ENCODE results near the gene CPED1.
A peak's percentile ranks its signal among the peaks of the same experiment; 100 is the strongest.

The CPED1 gene

DNA sequence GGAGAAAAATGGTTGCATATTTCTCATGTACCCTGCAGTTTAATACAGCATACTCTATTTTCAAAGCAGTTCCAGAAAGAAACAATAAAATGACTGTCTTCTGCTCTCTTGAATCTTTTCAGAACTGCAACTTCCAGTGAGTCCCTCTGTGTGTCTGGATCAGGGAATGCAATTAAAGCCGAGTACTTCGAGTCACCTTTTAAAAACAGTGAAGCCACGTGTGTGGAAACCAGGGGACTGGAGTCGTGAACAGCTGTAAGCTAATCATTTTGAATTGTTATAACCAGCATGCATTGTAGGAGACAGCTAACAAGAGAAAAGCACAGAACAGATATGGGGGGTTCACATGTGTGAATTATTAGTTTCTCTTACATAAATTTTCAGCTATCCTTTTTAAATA, 109.1 kb downstream of the CPED1 start:
- H2AFZ ChIP-seq (ENCODE audit: low read length): no peak overlapping the region
- no peak for TF ChIP-seq EZH2 (IDR thresholded peaks at IDR 0.05; ENCODE audit: borderline replicate concordance, low read length)
- TF ChIP-seq, protein P1, sequence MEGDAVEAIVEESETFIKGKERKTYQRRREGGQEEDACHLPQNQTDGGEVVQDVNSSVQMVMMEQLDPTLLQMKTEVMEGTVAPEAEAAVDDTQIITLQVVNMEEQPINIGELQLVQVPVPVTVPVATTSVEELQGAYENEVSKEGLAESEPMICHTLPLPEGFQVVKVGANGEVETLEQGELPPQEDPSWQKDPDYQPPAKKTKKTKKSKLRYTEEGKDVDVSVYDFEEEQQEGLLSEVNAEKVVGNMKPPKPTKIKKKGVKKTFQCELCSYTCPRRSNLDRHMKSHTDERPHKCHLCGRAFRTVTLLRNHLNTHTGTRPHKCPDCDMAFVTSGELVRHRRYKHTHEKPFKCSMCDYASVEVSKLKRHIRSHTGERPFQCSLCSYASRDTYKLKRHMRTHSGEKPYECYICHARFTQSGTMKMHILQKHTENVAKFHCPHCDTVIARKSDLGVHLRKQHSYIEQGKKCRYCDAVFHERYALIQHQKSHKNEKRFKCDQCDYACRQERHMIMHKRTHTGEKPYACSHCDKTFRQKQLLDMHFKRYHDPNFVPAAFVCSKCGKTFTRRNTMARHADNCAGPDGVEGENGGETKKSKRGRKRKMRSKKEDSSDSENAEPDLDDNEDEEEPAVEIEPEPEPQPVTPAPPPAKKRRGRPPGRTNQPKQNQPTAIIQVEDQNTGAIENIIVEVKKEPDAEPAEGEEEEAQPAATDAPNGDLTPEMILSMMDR (IDR thresholded peaks at IDR 0.05; ENCODE audit: low read length): no peak
- no peaks in the 10 kb centered on the region for H3K27me3 ChIP-seq (ENCODE audit: insufficient read depth, low read length)
- no peaks in the 10 kb centered on the region for H3K4me1 ChIP-seq (ENCODE audit: insufficient read depth, low read length, severe bottlenecking)
- H3K27ac ChIP-seq (ENCODE audit: low read depth, low read length, poor library complexity, severe bottlenecking): no peak overlapping the region
- no peaks in the 10 kb centered on the region for H3F3A ChIP-seq (ENCODE audit: insufficient read depth, low read length)
- H3K9me3 ChIP-seq (ENCODE audit: low read length): no peaks in the 10 kb centered on the region
- H4K20me1 ChIP-seq (ENCODE audit: insufficient read depth, low read length): no peaks in the 10 kb centered on the region
- H3K9ac ChIP-seq (ENCODE audit: low read length): no peak overlapping the region
- H3K79me2 ChIP-seq (ENCODE audit: insufficient read depth, low read length): no peaks in the 10 kb centered on the region
- H3K36me3 ChIP-seq (ENCODE audit: insufficient read depth, low read length): no peaks in the 10 kb centered on the region
- no peak overlapping the region for H3K4me2 ChIP-seq (ENCODE audit: low read length)
- H3K4me3 ChIP-seq (ENCODE audit: low read depth, low read length, poor library complexity, severe bottlenecking): no peak overlapping the region
- no peaks in the 10 kb centered on the region for H3K9me2 ChIP-seq (ENCODE audit: low read depth, low read length)

DNA sequence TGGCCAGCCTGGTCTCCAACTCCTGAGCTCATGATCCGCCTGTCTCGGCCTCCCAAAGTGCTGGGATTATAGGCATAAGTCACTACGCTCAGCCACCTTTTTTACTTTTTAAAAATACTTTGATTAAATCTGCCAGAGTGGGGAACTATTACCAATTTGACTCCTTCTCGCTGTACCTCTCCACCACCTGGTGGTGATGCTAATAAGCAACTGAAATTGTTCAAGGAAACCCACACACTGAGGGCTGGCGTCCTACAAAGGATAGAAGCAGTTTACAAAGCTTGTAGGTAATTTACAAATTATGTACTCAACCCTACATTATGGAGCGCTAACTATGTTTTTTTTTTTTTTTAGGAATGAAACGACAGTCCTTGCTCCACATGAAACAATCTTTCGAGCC, 111.1 kb downstream of the CPED1 start:
- TF ChIP-seq EZH2 (IDR thresholded peaks at IDR 0.05; ENCODE audit: borderline replicate concordance, low read length): no peak
- TF ChIP-seq, protein P1 (IDR thresholded peaks at IDR 0.05; ENCODE audit: low read length): peak; percentile 30; the same call in 1 of the 2 replicates
- H3K27ac ChIP-seq (ENCODE audit: low read depth, low read length, poor library complexity, severe bottlenecking): no peak overlapping the region
- no peak overlapping the region for H3K9ac ChIP-seq (ENCODE audit: low read length)
- H3K4me1 ChIP-seq (ENCODE audit: insufficient read depth, low read length, severe bottlenecking): no peaks in the 10 kb centered on the region
- no peaks in the 10 kb centered on the region for H3K9me2 ChIP-seq (ENCODE audit: low read depth, low read length)
- H3K9me3 ChIP-seq (ENCODE audit: low read length): no peaks in the 10 kb centered on the region
- no peak overlapping the region for H2AFZ ChIP-seq (ENCODE audit: low read length)
- no peak overlapping the region for H3K4me3 ChIP-seq (ENCODE audit: low read depth, low read length, poor library complexity, severe bottlenecking)
- no peaks in the 10 kb centered on the region for H3K36me3 ChIP-seq (ENCODE audit: insufficient read depth, low read length)
- H4K20me1 ChIP-seq (ENCODE audit: insufficient read depth, low read length): no peaks in the 10 kb centered on the region
- no peak overlapping the region for H3K4me2 ChIP-seq (ENCODE audit: low read length)
- no peaks in the 10 kb centered on the region for H3F3A ChIP-seq (ENCODE audit: insufficient read depth, low read length)
- no peaks in the 10 kb centered on the region for H3K27me3 ChIP-seq (ENCODE audit: insufficient read depth, low read length)
- no peaks in the 10 kb centered on the region for H3K79me2 ChIP-seq (ENCODE audit: insufficient read depth, low read length)

DNA sequence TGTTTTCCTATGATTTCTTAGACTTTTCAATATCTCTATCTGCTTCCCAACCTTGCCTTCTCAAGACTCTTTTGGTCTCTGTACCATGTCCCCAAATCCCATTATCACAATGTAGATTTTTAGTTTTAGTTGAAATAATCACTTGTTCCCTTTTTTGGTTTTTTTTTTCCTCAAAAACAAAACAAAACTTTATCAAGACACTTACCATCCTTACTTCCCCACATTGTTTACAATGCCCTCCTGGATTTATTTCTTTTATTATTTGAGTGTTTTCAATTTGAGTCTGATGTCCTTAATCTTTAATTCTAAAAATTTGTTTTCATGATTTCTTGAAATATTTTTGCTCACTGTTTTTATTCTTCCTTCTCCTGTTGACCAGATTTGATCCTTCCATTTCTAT, 112.6 kb downstream of the CPED1 start:
- Histone ChIP-seq H2AFZ (ENCODE audit: low read length) (no peak overlapping the region), H3K79me2 (ENCODE audit: insufficient read depth, low read length) (no peaks in the 10 kb centered on the region), H3K4me2 (ENCODE audit: low read length) (no peak overlapping the region), H4K20me1 (ENCODE audit: insufficient read depth, low read length) (no peaks in the 10 kb centered on the region), H3K4me1 (ENCODE audit: insufficient read depth, low read length, severe bottlenecking) (no peaks in the 10 kb centered on the region), H3K36me3 (ENCODE audit: insufficient read depth, low read length) (no peaks in the 10 kb centered on the region), H3K27ac (ENCODE audit: low read depth, low read length, poor library complexity, severe bottlenecking) (no peak overlapping the region), H3K9me2 (ENCODE audit: low read depth, low read length) (no peaks in the 10 kb centered on the region), H3K27me3 (ENCODE audit: insufficient read depth, low read length) (no peaks in the 10 kb centered on the region), H3K4me3 (ENCODE audit: low read depth, low read length, poor library complexity, severe bottlenecking) (no peak overlapping the region), H3K9me3 (ENCODE audit: low read length) (no peaks in the 10 kb centered on the region), H3F3A (ENCODE audit: insufficient read depth, low read length) (no peaks in the 10 kb centered on the region), H3K9ac (ENCODE audit: low read length) (no peak overlapping the region)
- TF ChIP-seq, protein P1 (IDR thresholded peaks at IDR 0.05; ENCODE audit: low read length): no peak
- no peak for TF ChIP-seq EZH2 (IDR thresholded peaks at IDR 0.05; ENCODE audit: borderline replicate concordance, low read length)

Data from OCI-LY1 (cell line).